ENCODE measurements around the gene MYCN. TPM values are rescaled to one million over a fixed set of nuclear protein-coding genes. Genes with fewer than 3 reads are reported as not detected.
"Not testable (repeated sequence)": the region's sequence is repeated elsewhere in the genome, so short reads cannot be mapped to it uniquely, and the experiment has no call there.

MYCN gene
- total and polyA plus RNA-seq, 2 donors (not counting 3 experiments of a cell fraction or from before 2014, with no cell fraction given), result 0.47 to 6.8 TPM

GRCh38 chr2:15959331-15960153 lies 19.2 kb downstream of the MYCN start:
- Histone ChIP-seq H3K9ac (replicated peaks; ENCODE audit: extremely low read depth, insufficient read depth, low read length) (no peak overlapping the region), H3K36me3 (ENCODE audit: control insufficient read depth in 2 of 2, extremely low read depth in 1 of 2, insufficient read depth in 2 of 2, low read length in 2 of 2) (no peaks in the 10 kb centered on the region), H3K79me2 (ENCODE audit: control insufficient read depth, insufficient read depth, low read length) (no peaks in the 10 kb centered on the region), H2AFZ (ENCODE audit: low read depth, low read length) (no peak overlapping the region), H3K27me3 (ENCODE audit: control insufficient read depth in 2 of 2, insufficient read depth in 2 of 2, low read length in 2 of 2) (no peaks in the 10 kb centered on the region), H3K4me3 (replicated peaks in 1 of 3; ENCODE audit: insufficient read depth in 1 of 3, low read depth in 1 of 3, low read length in 3 of 3) (no peak overlapping the region), H4K20me1 (replicated peaks; ENCODE audit: control insufficient read depth, extremely low read depth, insufficient read depth, low read length) (no peaks in the 10 kb centered on the region), H3K27ac (ENCODE audit: insufficient read depth, low read depth, low read length) (no peak overlapping the region), H3K4me2 (ENCODE audit: insufficient read depth, low read length) (no peak overlapping the region), H3K9me1 (replicated peaks; ENCODE audit: control insufficient read depth, extremely low read depth, insufficient read depth, low read length) (no peaks in the 10 kb centered on the region), H3K4me1 (ENCODE audit: control insufficient read depth, extremely low read depth, insufficient read depth, low read length) (no peaks in the 10 kb centered on the region), H3K9me3 (replicated peaks; ENCODE audit: control insufficient read depth, insufficient read depth, low read length) (no peaks in the 10 kb centered on the region)
- DNase-seq (ENCODE audit: low read depth, low spot score), result no peak
- no TSS peak for BruUV-seq (replicated peaks)
- ChIA-PET CTCF (no interaction called here), POLR2A (no interaction called here)
- TF ChIP-seq POLR2A (IDR thresholded peaks at IDR 0.05; ENCODE audit: low read depth, low read length) (no peak), MYC (IDR thresholded peaks at IDR 0.05; ENCODE audit: low read depth, low read length) (no peak), FOS (IDR thresholded peaks at IDR 0.05; ENCODE audit: borderline replicate concordance, insufficient read depth, low read length) (no peak)
- TF ChIP-seq, protein P1, sequence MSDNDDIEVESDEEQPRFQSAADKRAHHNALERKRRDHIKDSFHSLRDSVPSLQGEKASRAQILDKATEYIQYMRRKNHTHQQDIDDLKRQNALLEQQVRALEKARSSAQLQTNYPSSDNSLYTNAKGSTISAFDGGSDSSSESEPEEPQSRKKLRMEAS (IDR thresholded peaks at IDR 0.05; ENCODE audit: insufficient read depth, insufficient read length), result no peak
- intact Hi-C loops (cut with micrococcal nuclease), result no loop called here
- dilution Hi-C loops (cut with MboI; ENCODE audit: extremely low pct_ligation_motif_present, low sequenced_read_pairs), result no loop called here
- no peak for FAIRE-seq

DNA sequence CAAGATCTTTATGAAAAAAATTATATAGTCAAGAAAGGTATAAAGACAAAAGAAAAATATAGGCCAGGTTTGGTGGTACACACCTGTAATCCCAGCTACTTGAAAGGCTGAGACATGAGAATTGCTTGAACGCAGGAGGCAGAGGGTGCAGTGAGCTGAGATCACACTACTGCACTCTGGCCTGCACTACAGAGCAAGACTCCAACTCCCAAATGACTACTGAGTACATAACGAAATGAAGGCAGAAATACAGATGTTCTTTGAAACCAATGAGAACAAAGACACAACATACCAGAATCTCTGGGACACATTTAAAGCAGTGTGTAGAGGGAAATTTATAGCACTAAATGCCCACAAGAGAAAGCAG lies 19.8 kb downstream of the MYCN start:
- BruUV-seq (replicated peaks); H3K9ac ChIP-seq (replicated peaks; ENCODE audit: extremely low read depth, insufficient read depth, low read length); H3K4me3 ChIP-seq (replicated peaks in 1 of 3; ENCODE audit: insufficient read depth in 1 of 3, low read depth in 1 of 3, low read length in 3 of 3); H3K9me3 ChIP-seq (replicated peaks; ENCODE audit: control insufficient read depth, insufficient read depth, low read length); H2AFZ ChIP-seq (ENCODE audit: low read depth, low read length); POLR2A ChIA-PET; dilution Hi-C loops (cut with MboI; ENCODE audit: extremely low pct_ligation_motif_present, low sequenced_read_pairs); H4K20me1 ChIP-seq (replicated peaks; ENCODE audit: control insufficient read depth, extremely low read depth, insufficient read depth, low read length); H3K36me3 ChIP-seq (ENCODE audit: control insufficient read depth in 2 of 2, extremely low read depth in 1 of 2, insufficient read depth in 2 of 2, low read length in 2 of 2); H3K27me3 ChIP-seq (ENCODE audit: control insufficient read depth in 2 of 2, insufficient read depth in 2 of 2, low read length in 2 of 2); H3K4me2 ChIP-seq (ENCODE audit: insufficient read depth, low read length); H3K9me1 ChIP-seq (replicated peaks; ENCODE audit: control insufficient read depth, extremely low read depth, insufficient read depth, low read length); intact Hi-C loops (cut with micrococcal nuclease); CTCF ChIA-PET; DNase-seq (ENCODE audit: low read depth, low spot score); H3K79me2 ChIP-seq (ENCODE audit: control insufficient read depth, insufficient read depth, low read length); H3K4me1 ChIP-seq (ENCODE audit: control insufficient read depth, extremely low read depth, insufficient read depth, low read length); FAIRE-seq; H3K27ac ChIP-seq (ENCODE audit: insufficient read depth, low read depth, low read length): not testable (repeated sequence)

DNA sequence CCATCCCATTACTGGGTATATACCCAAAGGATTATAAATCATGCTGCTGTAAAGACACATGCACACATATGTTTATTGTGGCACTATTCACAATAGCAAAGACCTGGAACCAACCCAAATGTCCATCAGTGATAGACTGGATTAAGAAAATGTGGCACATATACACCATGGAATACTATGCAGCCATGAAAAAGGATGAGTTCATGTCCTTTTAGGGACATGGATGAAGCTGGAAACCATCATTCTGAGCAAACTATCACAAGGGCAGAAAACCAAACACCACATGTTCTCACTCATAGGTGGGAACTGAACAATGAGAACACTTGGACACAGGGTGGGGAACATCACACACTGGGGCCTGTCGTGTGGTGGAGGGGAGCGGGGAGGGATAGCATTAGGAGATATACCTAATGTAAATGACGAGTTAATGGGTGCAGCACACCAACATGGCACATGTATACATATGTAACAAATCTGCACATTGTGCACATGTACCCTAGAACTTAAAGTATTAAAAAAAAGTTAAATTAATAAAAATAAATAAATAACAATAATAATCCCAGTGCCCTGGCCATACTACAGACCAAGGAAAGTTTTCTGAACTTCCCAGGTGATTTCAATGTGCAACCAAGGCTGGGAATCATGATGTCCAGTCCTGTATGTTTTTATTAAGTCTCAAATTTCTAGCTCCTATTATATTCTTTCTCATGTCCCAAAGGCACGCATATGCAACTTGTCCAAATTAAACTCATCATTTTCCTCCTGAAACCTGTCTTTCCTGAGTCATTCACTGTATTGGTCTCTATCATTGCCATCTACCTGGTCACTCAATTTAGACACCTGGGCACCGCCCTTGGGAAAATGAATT lies 23.0 kb downstream of the MYCN start:
- intact Hi-C loops (cut with micrococcal nuclease); H3K27ac ChIP-seq (ENCODE audit: insufficient read depth, low read depth, low read length); H3K4me1 ChIP-seq (ENCODE audit: control insufficient read depth, extremely low read depth, insufficient read depth, low read length); H3K79me2 ChIP-seq (ENCODE audit: control insufficient read depth, insufficient read depth, low read length); H3K36me3 ChIP-seq (ENCODE audit: control insufficient read depth in 2 of 2, extremely low read depth in 1 of 2, insufficient read depth in 2 of 2, low read length in 2 of 2); H2AFZ ChIP-seq (ENCODE audit: low read depth, low read length); DNase-seq (ENCODE audit: low read depth, low spot score); H3K9me1 ChIP-seq (replicated peaks; ENCODE audit: control insufficient read depth, extremely low read depth, insufficient read depth, low read length); FAIRE-seq; H3K9ac ChIP-seq (replicated peaks; ENCODE audit: extremely low read depth, insufficient read depth, low read length); BruUV-seq (replicated peaks); H3K4me2 ChIP-seq (ENCODE audit: insufficient read depth, low read length); dilution Hi-C loops (cut with MboI; ENCODE audit: extremely low pct_ligation_motif_present, low sequenced_read_pairs); H3K27me3 ChIP-seq (ENCODE audit: control insufficient read depth in 2 of 2, insufficient read depth in 2 of 2, low read length in 2 of 2); H3K9me3 ChIP-seq (replicated peaks; ENCODE audit: control insufficient read depth, insufficient read depth, low read length); H4K20me1 ChIP-seq (replicated peaks; ENCODE audit: control insufficient read depth, extremely low read depth, insufficient read depth, low read length); CTCF ChIA-PET; POLR2A ChIA-PET; H3K4me3 ChIP-seq (replicated peaks in 1 of 3; ENCODE audit: insufficient read depth in 1 of 3, low read depth in 1 of 3, low read length in 3 of 3): not testable (repeated sequence)

Measured in endothelial cell of umbilical vein (primary cell).